Measurements from ENCODE around the gene ZMAT5.
A peak's percentile ranks its signal among the peaks of the same experiment; 100 is the strongest.

ZMAT5 gene

GRCh38 chr22:29706486-29706885, 60.3 kb downstream of the ZMAT5 start:
- no peak for DNase-seq (ENCODE audit: low read depth in 2 of 2)

DNA sequence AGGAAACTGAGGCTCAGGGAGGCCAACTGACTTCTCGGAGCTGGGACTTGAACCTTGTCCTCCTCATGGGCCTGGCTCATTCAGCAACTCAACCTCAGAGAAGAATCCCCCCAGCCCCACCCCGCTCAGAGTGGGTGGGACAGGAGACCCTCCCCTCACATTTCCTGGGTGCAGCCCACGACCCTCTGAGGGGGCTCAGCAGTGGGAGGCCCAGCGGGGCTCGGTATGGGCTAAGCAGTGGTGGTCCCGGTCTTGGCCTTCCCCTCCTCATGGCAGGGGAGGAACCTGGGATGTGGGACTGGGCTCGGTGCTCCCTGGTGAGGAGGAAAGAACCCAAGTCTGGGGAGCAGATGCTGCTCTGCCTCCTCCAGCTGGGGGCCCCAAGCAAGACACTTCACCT, 61.2 kb downstream of the ZMAT5 start:
- no peak for DNase-seq (ENCODE audit: low read depth in 2 of 2)

DNA sequence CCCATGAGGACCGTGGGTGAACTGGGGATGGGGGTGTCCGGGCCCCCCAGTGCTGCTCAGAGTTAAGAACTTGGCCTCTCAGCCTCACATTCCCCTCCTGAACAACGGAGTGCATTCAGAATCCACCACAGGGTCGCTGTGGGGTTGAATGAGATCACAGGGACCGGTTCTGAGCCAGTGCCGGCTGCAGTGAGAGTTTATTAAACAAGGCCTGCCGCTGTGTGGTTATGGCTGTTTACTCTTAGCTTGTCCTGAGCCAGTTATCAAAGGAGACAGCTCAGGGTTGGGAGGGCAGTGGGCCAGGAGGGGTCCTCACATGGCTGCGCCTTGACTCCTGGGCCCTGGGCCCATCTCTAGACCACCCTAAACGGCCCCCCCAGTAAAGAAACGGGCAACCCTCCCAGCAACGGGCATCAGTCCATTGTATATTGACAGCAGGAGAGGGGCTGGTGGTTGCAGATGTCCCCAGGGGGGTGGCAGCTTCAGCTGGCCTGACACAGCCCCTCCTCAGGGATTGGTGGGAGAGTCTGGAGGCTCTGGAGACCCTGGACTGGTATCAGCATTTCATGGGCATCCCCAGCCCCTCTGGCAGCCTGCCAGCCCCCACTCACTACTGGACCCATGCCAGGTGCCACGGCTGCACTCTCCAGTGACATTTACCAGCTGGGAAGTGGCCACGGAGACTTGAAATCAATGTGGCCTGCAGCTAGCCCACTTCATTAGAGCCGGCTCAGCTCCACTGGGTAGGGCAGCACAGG, 62.1 kb downstream of the ZMAT5 start:
- no peak for DNase-seq (ENCODE audit: low read depth in 2 of 2)

GRCh38 chr22:29703569-29704195, 63.1 kb downstream of the ZMAT5 start:
- no peak for DNase-seq (ENCODE audit: low read depth in 2 of 2)

DNA sequence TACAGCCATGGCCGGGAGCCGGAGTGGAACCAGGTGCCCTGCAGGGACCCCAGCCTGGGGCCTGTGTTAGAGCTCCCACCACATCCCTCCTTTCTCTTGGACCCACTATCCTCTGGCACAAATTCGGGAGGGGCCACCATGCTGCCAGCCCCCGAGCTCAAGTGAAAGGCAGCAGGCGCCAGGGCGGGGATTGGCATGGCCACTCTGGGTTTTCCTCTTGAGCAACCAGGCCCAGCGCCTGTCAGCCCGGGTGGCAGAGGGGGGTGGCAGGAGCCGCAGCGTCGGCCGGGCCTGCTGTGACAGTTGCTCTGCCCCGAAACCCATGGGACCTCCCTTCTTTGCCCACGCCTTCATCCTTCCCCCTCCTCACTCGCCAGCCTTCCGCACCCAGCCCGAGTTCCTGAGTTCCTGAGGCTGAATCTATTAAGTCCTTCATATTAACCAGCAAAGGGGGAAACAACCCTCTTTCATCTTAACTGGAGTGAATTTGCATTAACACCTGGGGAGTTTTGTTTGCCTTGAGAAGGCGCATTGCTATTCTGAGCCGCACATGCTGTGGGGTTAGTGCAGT, 63.8 kb downstream of the ZMAT5 start:
- DNase-seq (ENCODE audit: low read depth in 2 of 2), result no peak

- no peak for DNase-seq (ENCODE audit: low read depth in 2 of 2)
These were observed 64.5 kb downstream of the ZMAT5 start for GRCh38 chr22:29702000-29702930.

DNA sequence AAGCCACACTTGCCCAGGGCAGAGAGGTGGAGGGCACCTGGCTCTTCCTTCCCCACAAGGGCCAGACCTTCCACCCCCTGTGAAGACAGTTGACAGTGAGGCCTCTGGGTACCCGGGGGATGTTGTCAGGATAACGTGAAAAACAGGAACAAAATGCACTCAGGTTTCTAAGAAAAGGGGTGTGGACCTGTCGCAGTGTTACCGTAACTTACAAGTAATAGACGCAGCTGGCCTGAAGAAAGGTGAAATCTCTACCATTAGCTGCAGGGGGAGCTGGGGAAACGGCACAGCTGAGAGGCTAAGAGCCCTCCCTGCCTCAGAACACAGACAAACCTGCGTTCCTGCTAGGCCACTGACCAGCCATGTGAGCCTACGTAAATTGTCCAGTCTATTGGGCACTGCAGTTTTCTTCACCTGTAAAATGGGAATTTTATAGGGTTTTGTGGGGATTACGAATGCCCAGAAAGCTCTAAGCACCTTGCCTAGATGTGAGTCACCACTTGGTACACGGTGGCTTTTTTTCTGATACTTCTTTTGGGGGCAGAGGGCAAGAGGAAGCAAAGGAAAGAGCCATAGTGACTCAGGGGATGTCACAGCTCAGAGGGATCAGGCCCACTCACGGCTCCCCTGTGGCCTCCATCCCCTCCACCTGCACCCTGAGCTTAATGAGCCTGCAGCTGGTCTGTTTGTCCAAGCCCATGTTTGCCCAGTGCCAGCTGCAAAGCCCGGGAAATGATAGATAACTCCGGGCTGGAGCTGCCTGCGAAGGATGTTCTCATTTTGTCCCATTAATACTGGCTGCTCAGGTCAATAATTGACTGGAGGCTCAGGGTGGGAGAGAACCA, 65.4 kb downstream of the ZMAT5 start:
- DNase-seq (ENCODE audit: low read depth in 2 of 2), result no peak

DNA sequence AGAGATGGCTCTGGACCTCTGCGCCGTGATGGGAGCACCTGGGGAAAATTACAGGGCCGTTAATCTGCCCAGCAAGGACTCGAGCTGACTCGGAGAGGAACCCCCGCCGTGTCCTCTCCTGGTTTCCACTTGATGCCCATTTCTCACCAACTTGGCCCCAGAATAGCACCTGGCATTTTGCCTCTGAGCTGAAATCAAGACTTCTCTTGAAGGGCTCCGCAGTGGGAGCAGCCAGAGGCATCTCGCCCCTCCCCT, 66.0 kb downstream of the ZMAT5 start:
- no peak for DNase-seq (ENCODE audit: low read depth in 2 of 2)

- no peak for DNase-seq (ENCODE audit: low read depth in 2 of 2)
These were observed 66.5 kb downstream of the ZMAT5 start for GRCh38 chr22:29700206-29700899.

GRCh38 chr22:29697853-29698598, 68.8 kb downstream of the ZMAT5 start:
- no peak for DNase-seq (ENCODE audit: low read depth in 2 of 2)

DNA sequence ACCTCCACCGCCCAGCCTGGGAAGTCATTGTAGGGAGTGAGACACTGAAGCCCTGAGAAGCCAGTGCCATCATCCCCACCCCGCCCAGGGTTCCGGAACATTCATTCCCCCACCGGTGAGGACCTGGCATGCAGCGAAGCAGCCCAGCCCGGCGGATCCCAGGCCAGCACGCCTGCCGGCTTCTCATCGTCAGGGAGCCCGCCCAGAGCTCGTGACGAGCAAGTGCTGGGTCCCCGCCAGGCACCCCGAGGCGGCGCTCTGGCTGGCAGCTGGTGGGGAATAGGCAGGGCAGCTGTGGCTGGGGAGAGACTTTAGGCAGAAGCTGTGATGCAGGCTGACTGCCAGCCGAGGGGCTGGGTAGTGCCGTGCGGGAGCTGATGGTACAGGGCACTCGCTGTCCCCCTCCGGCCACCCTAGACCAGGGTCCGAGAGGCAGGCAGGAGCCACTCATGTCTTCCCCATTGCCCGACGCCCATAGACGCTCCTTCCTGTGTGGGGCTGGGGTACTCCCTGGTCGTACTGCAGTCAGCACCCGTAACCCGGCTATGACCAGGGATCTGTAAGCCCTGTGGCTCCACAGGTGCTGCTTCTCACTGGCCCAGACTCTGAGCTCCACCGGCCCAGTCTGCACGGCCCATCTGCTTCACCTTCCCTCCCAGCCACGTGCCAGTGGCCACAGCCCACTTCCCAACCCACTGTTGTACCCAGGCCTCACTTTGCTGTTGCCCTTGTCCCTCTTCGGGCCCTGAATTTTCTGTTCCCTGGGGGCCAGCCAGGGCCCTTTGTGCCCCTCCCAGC, 71.5 kb downstream of the ZMAT5 start:
- DNase-seq (ENCODE audit: low read depth in 2 of 2), result no peak

DNA sequence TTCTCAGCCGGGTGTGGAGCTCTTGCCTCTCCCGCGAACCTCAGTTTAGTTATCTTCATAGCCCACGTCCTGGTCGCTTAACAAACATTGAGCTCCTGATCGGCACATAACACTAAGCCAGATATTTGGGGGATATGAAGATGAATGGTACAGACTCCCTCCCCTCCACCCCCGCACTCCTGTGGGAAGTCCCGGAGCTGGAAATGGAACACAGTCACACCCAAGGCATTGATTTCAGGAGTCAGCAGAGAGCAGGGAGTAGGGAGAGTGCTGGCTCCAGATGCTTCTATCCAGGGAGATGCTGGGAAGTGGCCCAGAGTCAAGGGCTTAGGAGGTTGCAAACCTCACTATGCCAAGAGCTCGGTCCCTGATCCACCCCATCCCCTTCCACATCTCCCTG, 73.1 kb downstream of the ZMAT5 start:
- no peak for DNase-seq (ENCODE audit: low read depth in 2 of 2)

GRCh38 chr22:29693161-29693560, 73.6 kb downstream of the ZMAT5 start:
- DNase-seq (ENCODE audit: low read depth in 2 of 2), result no peak

DNA sequence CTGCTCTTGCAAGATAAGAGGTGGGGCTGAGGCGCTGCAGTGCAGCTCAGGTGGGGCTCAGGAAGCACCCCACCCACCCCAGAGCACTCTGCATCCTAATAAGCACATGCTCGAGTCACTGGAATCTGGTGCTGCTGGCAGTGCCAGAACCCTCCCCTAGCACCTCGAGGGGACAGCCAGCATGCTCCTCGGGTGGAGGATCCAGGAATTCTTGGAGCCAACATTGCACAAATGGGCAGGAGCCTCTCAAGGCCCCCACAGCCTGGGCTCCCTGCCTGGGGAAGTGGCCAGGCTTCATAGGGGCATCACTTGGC, 74.5 kb downstream of the ZMAT5 start:
- DNase-seq (ENCODE audit: low read depth in 2 of 2), result no peak

GRCh38 chr22:29691636-29692326, 75.0 kb downstream of the ZMAT5 start:
- no peak for DNase-seq (ENCODE audit: low read depth in 2 of 2)

DNA sequence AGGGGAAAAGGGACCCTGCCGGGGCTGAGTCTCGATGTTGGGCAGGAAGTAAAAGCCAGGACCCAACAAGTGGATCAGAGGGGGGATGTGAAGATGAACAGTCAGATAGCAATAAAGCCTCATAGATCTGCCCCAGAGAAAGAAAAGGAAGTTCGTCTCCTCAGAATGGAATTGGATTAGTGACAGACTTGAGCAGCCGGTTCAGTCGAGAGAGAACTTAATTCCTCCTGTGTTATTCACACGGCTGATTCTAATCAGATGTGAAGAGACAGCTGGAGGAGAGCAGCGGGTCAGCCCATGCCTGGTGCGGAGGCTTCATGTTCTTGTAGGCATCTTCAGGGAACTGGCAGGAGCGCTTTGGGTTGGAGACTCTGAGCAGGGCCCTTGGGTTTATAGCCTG, 76.3 kb downstream of the ZMAT5 start:
- DNase-seq (ENCODE audit: low read depth in 2 of 2), result no peak

DNA sequence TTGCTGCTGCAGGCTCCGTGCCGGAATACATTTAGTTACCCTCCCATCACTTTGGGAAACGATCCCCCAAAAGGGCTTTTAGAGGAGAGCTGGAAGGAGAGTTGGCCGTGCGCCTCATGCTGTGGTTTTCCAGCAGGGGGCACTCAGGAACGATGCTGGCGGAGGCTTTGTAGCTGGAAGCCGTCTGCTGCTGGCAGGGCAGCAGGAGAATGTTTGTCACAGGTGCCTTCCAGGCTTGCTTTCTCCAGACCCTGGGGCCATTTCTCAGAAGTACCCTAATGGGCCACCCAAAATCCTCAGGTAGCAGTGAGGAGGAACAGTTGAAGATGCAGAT, 77.0 kb downstream of the ZMAT5 start:
- DNase-seq (ENCODE audit: low read depth in 2 of 2), result peak in 1 of 2 donors; percentile 12

- no peak for DNase-seq (ENCODE audit: low read depth in 2 of 2)
These were observed 77.5 kb downstream of the ZMAT5 start for GRCh38 chr22:29689206-29689879.

- no peak for DNase-seq (ENCODE audit: low read depth in 2 of 2)
These were observed 82.6 kb downstream of the ZMAT5 start for GRCh38 chr22:29684244-29684643.
